H1 (cell line): ENCODE data around the gene RPTOR.

ENCODE experiments used
- CHD2 ChIP-seq: IDR thresholded peaks from 2 replicates; pipeline ENCODE4 v1.6.1; 2012; ENCODE audit warnings: low read length, improper control_type of control experiment
- NRF1 ChIP-seq: IDR thresholded peaks from 2 replicates; pipeline ENCODE4 v1.6.1; 2011; ENCODE audit warnings: mild to moderate bottlenecking, low read depth, low read length, improper control_type of control experiment
- POLR2AphosphoS5 ChIP-seq: IDR thresholded peaks from 2 replicates; pipeline ENCODE4 v1.6.1; 2011; ENCODE audit warnings: low read depth, low read length
- TAF1 ChIP-seq: IDR thresholded peaks from 2 replicates; pipeline ENCODE4 v1.6.1; 2011; ENCODE audit warnings: mild to moderate bottlenecking, low read depth, low read length
- TF ChIP-seq, protein P1 (sequence below): IDR thresholded peaks from 2 replicates; pipeline ENCODE4 v1.6.1; 2012; ENCODE audit warnings: inconsistent platforms
- TF ChIP-seq, protein P2 (sequence below), 3 experiments: IDR thresholded peaks; 1 replicate in 2 of 3; 2 replicates in 1 of 3; pipeline versions ENCODE4 v1.5.1 to v1.6.1; 2011; ENCODE audit warnings: low read length in 3 of 3, mild to moderate bottlenecking in 3 of 3, inconsistent platforms in 2 of 3, low read depth in 1 of 3, moderate library complexity in 1 of 3; ENCODE audit not compliant: insufficient read depth in 1 of 3; ENCODE audit errors: control extremely low read depth in 1 of 3

DNA sequence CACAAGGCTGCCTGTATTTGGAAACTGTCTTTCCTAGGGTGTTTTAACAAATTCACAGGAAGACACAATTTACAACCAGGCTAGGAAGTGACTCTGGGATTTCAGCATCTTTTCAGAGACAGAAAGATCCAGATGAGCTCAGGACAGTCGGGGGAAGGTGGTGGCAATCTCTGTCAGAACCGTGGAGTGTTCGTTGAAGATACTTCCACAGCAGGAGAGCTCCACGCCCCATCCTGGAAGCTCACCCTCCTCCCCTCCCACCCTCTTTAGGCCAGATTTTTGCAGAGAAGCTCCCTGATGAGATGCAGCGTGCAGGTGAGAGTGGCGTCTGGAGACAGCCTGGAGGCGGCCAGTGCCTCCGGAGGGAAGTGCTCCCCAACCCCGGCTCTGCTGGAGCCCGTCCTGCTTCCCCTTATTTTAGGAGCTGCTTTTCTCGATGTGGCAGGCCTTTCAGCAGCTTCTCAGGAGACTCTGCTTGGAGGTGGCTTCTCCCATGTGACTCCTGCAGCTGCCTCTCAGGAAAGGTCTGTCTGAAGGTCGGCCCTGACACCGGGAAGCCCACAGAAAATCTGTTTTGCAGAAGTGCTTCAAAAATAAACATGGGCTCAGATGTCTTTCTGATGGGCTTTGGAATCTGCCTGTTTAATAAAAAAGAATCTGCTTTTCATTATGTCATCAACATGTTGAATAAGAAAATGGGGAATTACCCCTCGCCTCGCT lies 260.6 kb downstream of the RPTOR start:
- TF ChIP-seq POLR2AphosphoS5 (no peak), NRF1 (no peak), TAF1 (no peak), CHD2 (no peak)
- TF ChIP-seq, protein P1, sequence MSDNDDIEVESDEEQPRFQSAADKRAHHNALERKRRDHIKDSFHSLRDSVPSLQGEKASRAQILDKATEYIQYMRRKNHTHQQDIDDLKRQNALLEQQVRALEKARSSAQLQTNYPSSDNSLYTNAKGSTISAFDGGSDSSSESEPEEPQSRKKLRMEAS: no peak
- TF ChIP-seq, protein P2, sequence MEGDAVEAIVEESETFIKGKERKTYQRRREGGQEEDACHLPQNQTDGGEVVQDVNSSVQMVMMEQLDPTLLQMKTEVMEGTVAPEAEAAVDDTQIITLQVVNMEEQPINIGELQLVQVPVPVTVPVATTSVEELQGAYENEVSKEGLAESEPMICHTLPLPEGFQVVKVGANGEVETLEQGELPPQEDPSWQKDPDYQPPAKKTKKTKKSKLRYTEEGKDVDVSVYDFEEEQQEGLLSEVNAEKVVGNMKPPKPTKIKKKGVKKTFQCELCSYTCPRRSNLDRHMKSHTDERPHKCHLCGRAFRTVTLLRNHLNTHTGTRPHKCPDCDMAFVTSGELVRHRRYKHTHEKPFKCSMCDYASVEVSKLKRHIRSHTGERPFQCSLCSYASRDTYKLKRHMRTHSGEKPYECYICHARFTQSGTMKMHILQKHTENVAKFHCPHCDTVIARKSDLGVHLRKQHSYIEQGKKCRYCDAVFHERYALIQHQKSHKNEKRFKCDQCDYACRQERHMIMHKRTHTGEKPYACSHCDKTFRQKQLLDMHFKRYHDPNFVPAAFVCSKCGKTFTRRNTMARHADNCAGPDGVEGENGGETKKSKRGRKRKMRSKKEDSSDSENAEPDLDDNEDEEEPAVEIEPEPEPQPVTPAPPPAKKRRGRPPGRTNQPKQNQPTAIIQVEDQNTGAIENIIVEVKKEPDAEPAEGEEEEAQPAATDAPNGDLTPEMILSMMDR (IDR thresholded peaks at IDR 0.05; ENCODE audit: control extremely low read depth in 1 of 3, insufficient read depth in 1 of 3, low read depth in 1 of 3, low read length in 3 of 3): no peak
